Stimulated activated CD4-positive, alpha-beta T cell treated with anti-CD3 and anti-CD28 coated beads, Interleukin-4, amount 100 ng/mL, for 48 hours (primary cell): ENCODE results near the gene SCTR.
A peak's percentile ranks its signal among the peaks of the same experiment; 100 is the strongest.

Experiments
- DNase-seq, 2 donors: peaks; one replicate each; pipeline ENCODE4 v3.0.0-alpha.2; 2020; ENCODE audit warnings: low read depth in 2 of 2

The SCTR gene

DNA sequence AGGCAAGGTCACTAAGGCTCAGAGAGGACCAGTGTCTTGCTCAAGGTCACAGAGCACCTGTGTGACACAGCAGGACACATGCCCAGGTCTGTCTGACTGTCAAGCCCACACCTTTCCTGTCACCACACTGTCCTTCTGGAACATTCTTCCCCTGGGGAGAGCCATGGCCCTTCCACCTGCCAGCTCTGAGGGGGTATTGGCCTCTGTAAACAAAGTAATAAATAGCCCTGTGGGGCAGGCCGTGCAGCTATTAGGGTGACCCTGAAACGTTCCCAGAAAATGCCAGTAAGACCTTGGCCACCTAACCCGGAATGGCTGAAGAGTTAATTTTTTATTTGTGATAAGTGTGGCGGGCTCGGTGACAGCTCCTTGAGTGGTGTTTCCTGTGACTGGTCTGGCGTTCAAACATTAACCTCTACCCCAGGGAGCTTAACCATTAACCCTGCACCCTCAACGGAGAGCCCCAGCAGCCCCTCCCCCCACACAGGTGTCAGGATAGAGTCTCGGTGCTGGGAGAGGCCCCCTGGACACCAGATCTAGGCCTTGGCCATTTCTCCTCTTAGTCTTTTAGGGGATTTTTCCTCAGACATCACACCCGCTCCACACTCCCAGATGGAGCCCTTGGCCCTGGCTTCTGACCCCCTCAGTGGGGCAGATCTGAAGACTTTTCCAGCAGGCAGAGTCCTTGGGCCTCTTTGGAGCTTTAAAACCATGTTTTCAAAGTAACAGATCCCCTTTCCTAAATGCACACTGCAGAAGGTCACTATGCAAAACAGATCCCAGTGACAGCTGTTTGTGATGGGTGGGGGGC lies 36.6 kb downstream of the SCTR start:
- DNase-seq = no peak

- no peak for DNase-seq
These were observed 37.4 kb downstream of the SCTR start for GRCh38 chr2:119486886-119487285.

- no peak for DNase-seq
These were observed 38.0 kb downstream of the SCTR start for GRCh38 chr2:119486196-119486827.

DNA sequence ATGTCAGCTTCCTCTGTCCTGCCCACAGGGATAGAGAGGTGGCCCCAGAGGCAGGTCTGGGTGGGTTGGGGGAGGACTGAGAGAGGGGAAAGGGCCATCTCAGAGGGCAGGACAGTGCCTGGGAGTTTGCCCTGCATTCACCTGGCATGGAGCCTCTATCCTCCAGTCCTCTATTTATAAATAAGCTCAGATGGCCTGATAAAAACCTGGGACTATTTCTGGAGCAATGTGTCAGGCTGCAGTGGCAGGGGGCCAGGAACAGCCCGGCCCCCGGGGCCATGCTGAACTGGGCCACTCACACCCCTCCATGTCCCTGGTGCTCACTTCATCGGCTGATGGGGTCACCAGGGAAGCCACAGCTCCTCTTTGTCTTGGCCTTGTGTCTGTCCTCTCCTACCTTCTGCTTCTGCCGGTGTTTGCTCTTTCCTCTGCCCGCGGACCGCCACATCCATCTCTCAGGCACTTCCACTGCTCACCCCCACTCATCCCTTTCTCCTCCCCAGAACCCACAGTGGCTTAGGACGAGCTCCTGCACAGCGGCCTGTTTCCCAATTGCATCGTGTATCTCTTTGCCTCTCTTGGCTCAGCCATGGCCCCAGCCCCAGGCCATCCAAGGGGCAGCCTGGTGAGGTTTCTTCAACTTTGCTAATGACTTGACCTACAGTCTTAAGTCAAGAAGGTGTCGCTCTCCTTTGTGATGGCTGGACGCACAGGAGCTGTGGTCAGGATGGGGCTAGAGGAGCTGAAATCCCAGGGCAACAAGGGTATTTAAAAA lies 38.8 kb downstream of the SCTR start:
- DNase-seq = no peak

GRCh38 chr2:119484834-119485233 lies 39.4 kb downstream of the SCTR start:
- no peak for DNase-seq

DNA sequence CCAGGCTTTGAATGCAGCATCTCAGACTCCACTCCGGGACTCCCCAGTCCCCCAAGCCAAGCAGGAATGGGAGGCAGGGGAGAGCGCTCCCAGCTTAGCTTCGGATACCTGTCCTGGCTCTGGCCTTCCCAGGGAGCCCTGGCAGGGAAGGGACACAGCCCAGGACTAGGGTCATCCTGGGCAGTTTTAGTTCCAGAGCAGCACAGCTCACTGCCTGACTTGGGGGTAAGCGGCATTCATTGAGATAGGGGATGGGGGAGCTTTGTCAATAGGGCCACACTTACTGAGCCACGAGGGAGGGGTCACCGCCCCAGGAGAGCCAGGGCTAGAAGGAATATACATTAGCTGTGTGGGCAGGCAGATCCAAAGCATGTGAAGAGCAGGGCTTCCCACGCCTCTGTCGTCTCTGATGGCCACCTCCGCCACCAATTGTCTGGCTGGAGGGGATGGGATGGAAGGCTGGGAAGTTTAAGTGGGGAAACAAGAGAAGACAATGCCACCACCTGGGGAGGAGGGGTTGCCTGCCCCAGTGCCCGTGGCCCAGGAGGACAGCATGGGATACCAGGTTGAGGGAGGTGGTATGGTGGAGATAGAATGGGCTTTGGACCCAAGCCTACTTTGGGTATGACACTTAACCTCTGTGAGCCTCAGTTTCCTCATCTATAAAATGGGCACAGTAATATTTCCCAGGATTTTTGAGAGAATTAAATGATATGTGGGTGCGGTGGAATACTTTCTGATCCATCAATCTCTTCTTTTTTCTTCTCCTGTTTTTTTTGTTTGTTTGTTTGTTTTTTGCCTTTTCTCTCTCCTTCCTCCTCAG lies 40.2 kb downstream of the SCTR start:
- no peak for DNase-seq

DNA sequence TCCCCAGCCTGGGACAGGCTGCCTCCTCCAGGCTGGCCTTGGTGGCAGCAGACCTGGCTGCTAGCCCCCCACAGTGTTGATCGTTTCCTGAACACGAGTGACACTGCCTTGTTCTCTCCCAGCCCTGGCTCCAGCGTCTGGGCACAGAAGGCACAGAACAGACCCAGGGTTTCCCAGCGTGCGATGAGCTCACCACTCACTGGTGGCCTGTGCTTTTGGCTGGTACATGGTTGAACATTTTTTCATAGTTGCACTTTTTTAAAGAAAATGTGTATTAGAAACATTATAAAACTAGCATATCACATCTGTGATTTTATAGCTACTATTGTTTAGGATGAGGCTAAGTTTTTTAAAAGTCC lies 40.9 kb downstream of the SCTR start:
- no peak for DNase-seq

- no peak for DNase-seq
These were observed 41.5 kb downstream of the SCTR start for GRCh38 chr2:119482481-119483394.

- DNase-seq = no peak
These were observed 42.5 kb downstream of the SCTR start for GRCh38 chr2:119481501-119482455.

GRCh38 chr2:119480718-119481142 lies 43.6 kb downstream of the SCTR start:
- no peak for DNase-seq

DNA sequence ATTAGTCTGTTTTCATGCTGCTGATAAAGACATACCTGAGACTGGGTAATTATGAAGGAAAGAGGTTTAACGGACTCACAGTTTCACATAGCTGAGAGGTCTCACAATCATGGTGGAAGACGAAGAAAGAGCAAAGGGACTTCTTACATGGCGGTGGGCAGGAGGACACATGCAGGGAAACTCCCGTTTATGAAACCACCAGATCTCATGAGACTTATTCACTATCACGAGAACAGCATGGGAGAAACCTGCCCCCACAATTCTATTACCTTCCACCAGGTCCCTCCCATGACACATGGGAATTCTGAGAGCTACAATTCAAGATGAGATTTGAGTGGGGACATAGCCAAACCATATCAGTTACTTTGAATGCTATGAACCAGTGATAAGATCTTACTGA lies 44.1 kb downstream of the SCTR start:
- no peak for DNase-seq

- no peak for DNase-seq
These were observed 45.3 kb downstream of the SCTR start for GRCh38 chr2:119478978-119479295.

DNA sequence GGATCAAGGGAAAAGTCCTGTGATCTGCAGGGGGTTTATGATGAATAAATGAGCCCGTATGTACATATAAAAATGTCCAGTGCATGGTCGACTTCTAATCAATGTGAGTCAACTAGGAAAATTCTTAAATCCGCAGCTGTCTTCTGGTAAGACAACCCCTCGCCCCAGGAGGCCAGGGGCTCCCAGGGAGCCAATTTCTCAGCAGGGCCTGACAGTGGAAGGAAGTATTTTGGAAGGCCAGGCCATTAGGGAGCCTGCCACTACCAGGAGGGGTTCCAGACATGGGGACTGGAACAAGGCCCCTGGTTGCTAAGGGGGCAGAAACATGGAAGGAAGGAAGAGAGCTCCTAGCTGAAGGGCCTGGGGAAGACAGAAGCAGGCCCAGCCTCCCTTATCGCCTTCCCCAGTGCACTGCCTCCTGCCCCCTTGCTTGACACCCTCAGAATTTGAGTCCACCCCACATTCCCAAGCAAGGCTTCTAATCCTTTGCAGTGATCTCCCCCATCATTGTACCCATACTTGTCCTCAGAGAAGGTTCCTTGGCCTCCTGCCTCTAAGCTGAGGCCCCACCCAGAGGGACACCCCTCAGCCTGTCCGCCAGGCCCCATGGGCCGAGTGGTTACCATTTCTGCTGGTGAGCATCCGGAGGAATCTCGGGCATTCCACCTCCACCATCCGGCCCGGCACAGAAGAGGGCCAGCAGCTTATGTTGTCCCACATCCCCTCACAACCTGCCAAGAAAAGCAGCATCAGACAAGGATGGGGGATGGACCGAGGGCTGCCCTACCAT lies 45.9 kb downstream of the SCTR start:
- no peak for DNase-seq

DNA sequence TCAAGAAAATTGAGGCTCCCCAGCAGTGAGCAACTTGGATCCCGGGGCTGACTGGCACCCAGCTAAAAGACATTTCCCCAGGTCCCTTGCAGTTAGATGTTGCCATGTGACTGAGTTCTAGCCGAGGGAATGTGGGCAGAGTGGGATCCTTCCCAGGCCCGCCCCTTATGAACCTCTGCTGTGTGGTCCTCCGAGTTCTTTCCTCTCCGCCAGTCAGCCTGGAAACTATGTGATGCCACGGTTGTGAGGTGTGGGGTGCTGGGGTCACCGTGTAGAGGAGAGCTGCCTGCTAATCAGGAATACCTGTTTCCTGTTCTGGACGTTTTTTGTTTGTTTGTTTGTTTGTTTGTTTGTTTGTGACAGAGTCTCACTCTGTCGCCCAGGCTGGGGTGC lies 47.2 kb downstream of the SCTR start:
- no peak for DNase-seq

DNA sequence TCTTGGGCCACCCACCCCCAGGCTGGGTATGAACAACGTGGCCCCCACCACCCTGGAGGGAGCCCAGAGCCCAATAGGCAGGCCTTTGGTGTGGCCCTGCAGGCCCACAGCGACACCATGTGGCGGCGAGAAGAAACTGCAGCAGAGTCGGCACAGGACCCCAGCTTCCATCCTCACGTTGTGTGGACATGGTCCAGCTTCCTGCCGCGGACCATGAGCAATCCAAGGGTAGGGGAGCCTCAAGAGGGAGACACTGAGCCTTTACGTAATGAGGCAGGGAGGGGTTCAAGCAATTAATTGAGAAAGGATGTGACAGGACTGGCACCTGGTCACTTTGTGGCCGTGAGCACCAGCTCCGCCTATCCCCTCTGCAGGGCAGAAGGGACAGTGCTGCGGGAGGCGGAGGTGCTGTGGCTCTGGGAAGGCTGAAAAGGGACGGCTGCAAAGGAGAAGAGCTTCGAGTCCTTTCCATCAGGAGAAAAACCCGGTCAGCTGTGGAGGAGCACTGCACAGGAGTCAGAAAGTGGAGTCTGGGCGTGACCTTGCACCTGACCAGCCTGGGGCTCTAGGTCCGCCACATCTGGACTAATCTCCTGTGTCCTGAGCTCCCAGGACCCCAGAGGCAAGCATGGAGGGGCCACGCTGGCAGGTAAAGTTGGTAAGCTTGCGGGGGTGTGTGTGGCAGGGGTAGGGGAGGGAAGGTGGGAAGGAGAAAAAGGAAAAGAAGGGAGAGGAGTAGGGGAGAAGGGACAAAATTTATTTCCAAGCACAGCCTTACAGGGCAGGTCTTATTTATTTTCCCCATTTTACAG lies 47.8 kb downstream of the SCTR start:
- DNase-seq = peak; percentile 6 to 27

- DNase-seq = no peak
These were observed 48.4 kb downstream of the SCTR start for GRCh38 chr2:119475857-119476244.

GRCh38 chr2:119475225-119475856 lies 48.9 kb downstream of the SCTR start:
- no peak for DNase-seq
